Neural progenitor cell (in vitro differentiated cells): ENCODE results near the gene TCF7L1.

Source experiments
- CTCF ChIP-seq: fragments of 200-600 bp; sonication (generic); IDR thresholded peaks from 2 replicates; pipeline ENCODE4 v1.5.1; 2017; ENCODE audit warnings: antibody characterized with exemption, mild to moderate bottlenecking
- EZH2 ChIP-seq: fragments of 200-600 bp; sonication (generic); IDR thresholded peaks from 2 replicates; pipeline ENCODE4 v1.6.1; 2017; ENCODE audit warnings: antibody characterized with exemption, mild to moderate bottlenecking, moderate library complexity
- EZH2phosphoT487 ChIP-seq: fragments of 200-600 bp; sonication (generic); IDR thresholded peaks from 2 replicates; pipeline ENCODE4 v1.6.1; 2017; ENCODE audit warnings: antibody characterized with exemption

- TF ChIP-seq CTCF (no peak), EZH2 (no peak), EZH2phosphoT487 (no peak)
Measured at GRCh38 chr2:85309699-85310321, 176.6 kb downstream of the TCF7L1 start.
